H9 (cell line): Measurements from ENCODE around the gene RSF1. TPM values are rescaled to one million over a fixed set of nuclear protein-coding genes. Genes with fewer than 3 reads are reported as not detected.

ENCODE experiments used
- DNase-seq: peaks from one replicate; pipeline ENCODE4 v3.0.0-alpha.2; 2017
- H2AFZ ChIP-seq: one replicate; pipeline ENCODE4 v1.6.1; 2013; ENCODE audit warnings: mild to moderate bottlenecking, low read length, control low read depth, moderate library complexity
- H2AK5ac ChIP-seq: 2 replicates; pipeline ENCODE4 v1.6.1; 2013; ENCODE audit warnings: low read length, control low read depth, mixed read lengths; ENCODE audit not compliant: insufficient read length
- H2BK120ac ChIP-seq: one replicate; pipeline ENCODE4 v1.6.1; 2013; ENCODE audit warnings: low read depth, mild to moderate bottlenecking, low read length, control low read depth, inconsistent platforms; ENCODE audit not compliant: poor library complexity, severe bottlenecking
- H2BK12ac ChIP-seq: 2 replicates; pipeline ENCODE4 v1.6.1; 2013; ENCODE audit warnings: low read length, control low read depth, mixed read lengths, low read depth; ENCODE audit not compliant: insufficient read length
- H2BK15ac ChIP-seq: 2 replicates; pipeline ENCODE4 v1.6.1; 2013; ENCODE audit warnings: low read depth, low read length, control low read depth
- H2BK20ac ChIP-seq: one replicate; pipeline ENCODE4 v1.6.1; 2013; ENCODE audit warnings: low read depth, mild to moderate bottlenecking, low read length, control low read depth, inconsistent platforms; ENCODE audit not compliant: poor library complexity, severe bottlenecking
- H2BK5ac ChIP-seq: 2 replicates; pipeline ENCODE4 v1.6.1; 2013; ENCODE audit warnings: low read length, control low read depth, mixed read lengths; ENCODE audit not compliant: insufficient read length
- H3K14ac ChIP-seq: 2 replicates; pipeline ENCODE4 v1.6.1; 2013; ENCODE audit warnings: low read length, control low read depth; ENCODE audit not compliant: insufficient read depth
- H3K18ac ChIP-seq: 2 replicates; pipeline ENCODE4 v1.6.1; 2013; ENCODE audit warnings: low read depth, mild to moderate bottlenecking, mixed read lengths, low read length, control low read depth; ENCODE audit not compliant: insufficient read length
- H3K23ac ChIP-seq: 2 replicates; pipeline ENCODE4 v1.6.1; 2013; ENCODE audit warnings: low read length, control low read depth, mixed read lengths, low read depth; ENCODE audit not compliant: insufficient read length
- H3K23me2 ChIP-seq: 2 replicates; pipeline ENCODE4 v1.6.1; 2013; ENCODE audit warnings: low read depth, mild to moderate bottlenecking, mixed read lengths, low read length, control low read depth; ENCODE audit not compliant: insufficient read length, poor library complexity, severe bottlenecking
- H3K27ac ChIP-seq: 2 replicates; pipeline ENCODE4 v1.5.1; 2013; ENCODE audit warnings: low read length, control low read depth, mixed read lengths, low read depth; ENCODE audit not compliant: insufficient read length
- H3K27me3 ChIP-seq: 2 replicates; pipeline ENCODE4 v1.6.1; 2013; ENCODE audit warnings: low read length, control low read depth, inconsistent platforms; ENCODE audit not compliant: insufficient read depth
- H3K4ac ChIP-seq: 2 replicates; pipeline ENCODE4 v1.6.1; 2013; ENCODE audit warnings: low read depth, mild to moderate bottlenecking, control low read depth, inconsistent platforms, low read length, moderate library complexity
- H3K4me1 ChIP-seq: 2 replicates; pipeline ENCODE4 v1.6.1; 2013; ENCODE audit warnings: low read length, control low read depth, inconsistent platforms; ENCODE audit not compliant: insufficient read depth
- H3K4me2 ChIP-seq: 2 replicates; pipeline ENCODE4 v1.6.1; 2013; ENCODE audit warnings: low read length, control low read depth, mixed read lengths; ENCODE audit not compliant: insufficient read length, insufficient read depth
- H3K56ac ChIP-seq: 2 replicates; pipeline ENCODE4 v1.6.1; 2013; ENCODE audit warnings: low read depth, mild to moderate bottlenecking, mixed read lengths, low read length, control low read depth; ENCODE audit not compliant: insufficient read length
- H3K79me1 ChIP-seq: 2 replicates; pipeline ENCODE4 v1.6.1; 2013; ENCODE audit warnings: low read depth, mild to moderate bottlenecking, moderate library complexity, low read length, control low read depth, inconsistent platforms; ENCODE audit not compliant: insufficient read depth, poor library complexity, severe bottlenecking
- H3K79me2 ChIP-seq: 2 replicates; pipeline ENCODE4 v1.6.1; 2013; ENCODE audit warnings: low read length, control low read depth, inconsistent platforms; ENCODE audit not compliant: insufficient read depth
- H3K9ac ChIP-seq: 2 replicates; pipeline ENCODE4 v1.6.1; 2013; ENCODE audit warnings: low read length, control low read depth, mixed read lengths; ENCODE audit not compliant: insufficient read length; ENCODE audit errors: extremely low read depth
- H3K9me3 ChIP-seq: one replicate; pipeline ENCODE4 v1.6.1; 2013; ENCODE audit warnings: low read depth, low read length, inconsistent platforms; ENCODE audit not compliant: control insufficient read depth
- H3T11ph ChIP-seq: one replicate; pipeline ENCODE4 v1.6.1; 2013; ENCODE audit warnings: mild to moderate bottlenecking, low read length, control low read depth, inconsistent platforms
- H4K20me1 ChIP-seq: one replicate; pipeline ENCODE4 v1.6.1; 2013; ENCODE audit not compliant: control insufficient read depth, insufficient read length, insufficient read depth
- H4K5ac ChIP-seq: 2 replicates; pipeline ENCODE4 v1.6.1; 2013; ENCODE audit warnings: low read depth, mild to moderate bottlenecking, mixed read lengths, low read length, control low read depth; ENCODE audit not compliant: insufficient read length
- H4K8ac ChIP-seq: replicated peaks from 2 replicates; pipeline ENCODE4 v1.6.1; 2013; ENCODE audit warnings: low read length, control low read depth, mixed read lengths, low read depth; ENCODE audit not compliant: insufficient read length
- H4K91ac ChIP-seq: 2 replicates; pipeline ENCODE4 v1.6.1; 2013; ENCODE audit warnings: low read depth, mild to moderate bottlenecking, moderate library complexity, mixed read lengths, low read length, control low read depth; ENCODE audit not compliant: insufficient read length
- H3K27ac Mint-ChIP-seq, 3 experiments: 2 replicates in 2 of 3; 3 replicates in 1 of 3; pipeline ENCODE4 v1.8.0; 2020 to 2021; ENCODE audit warnings: mixed read lengths in 3 of 3, mild to moderate bottlenecking in 1 of 3, moderate library complexity in 1 of 3
- H3K27me3 Mint-ChIP-seq: 2 replicates; pipeline ENCODE4 v1.8.0; 2021; ENCODE audit warnings: low read depth, mild to moderate bottlenecking, moderate library complexity, mixed read lengths
- H3K36me3 Mint-ChIP-seq, 3 experiments: 2 replicates in 2 of 3; 3 replicates in 1 of 3; pipeline ENCODE4 v1.8.0; 2020 to 2021; ENCODE audit warnings: low read depth in 3 of 3, mixed read lengths in 3 of 3; ENCODE audit not compliant: insufficient read depth in 1 of 3
- H3K4me1 Mint-ChIP-seq, 2 experiments: 2 replicates each; pipeline ENCODE4 v1.8.0; 2020; ENCODE audit warnings: mixed read lengths in 2 of 2
- H3K4me3 Mint-ChIP-seq, 2 experiments: 2 replicates in 1 of 2; 3 replicates in 1 of 2; pipeline ENCODE4 v1.8.0; 2020 to 2021; ENCODE audit warnings: mild to moderate bottlenecking in 2 of 2, mixed read lengths in 2 of 2, moderate library complexity in 1 of 2
- H3K9me3 Mint-ChIP-seq, 2 experiments: 2 replicates in 1 of 2; 3 replicates in 1 of 2; pipeline ENCODE4 v1.8.0; 2020; ENCODE audit warnings: mild to moderate bottlenecking in 2 of 2, mixed read lengths in 2 of 2, moderate library complexity in 1 of 2
- CTCF ChIP-seq: fragments of 200-600 bp; sonication (generic); conservative IDR thresholded peaks from 3 replicates; pipeline ENCODE4 v1.8.0; 2021; ENCODE audit warnings: antibody characterized with exemption, mild to moderate bottlenecking
- WGBS: extraction: QIAGEN DNeasy Blood & Tissue Kit; methylation state at CpG from one replicate; pipeline ENCODE4 v1.1.7; 2013; ENCODE audit warnings: missing lambda C conversion rate, low lambda C conversion rate, mixed read lengths; ENCODE audit not compliant: insufficient read length; ENCODE audit errors: extremely low coverage; 5-methylcytosine and 5-hydroxymethylcytosine counted together
- total RNA-seq: library from RNA; stranded (reverse); gene quantifications from 2 replicates; pipeline ENCODE4 v1.2.1, GENCODE V29; 2021

Gene RSF1
- total RNA-seq, 1 experiment from 2014 or later = 82.6 TPM

- no CpG with 5 or more reads among the region's 3 CpGs for WGBS
- H2AFZ ChIP-seq = no peak overlapping the region
- no peak overlapping the region for H2BK20ac ChIP-seq
- no peaks in the 10 kb centered on the region for H3K27me3 ChIP-seq
- no peaks in the 10 kb centered on the region for H3K23me2 ChIP-seq
- no peak overlapping the region for H3K18ac ChIP-seq
- Mint-ChIP-seq H3K27ac (peak overlapping the region in 1 of 3 experiments; percentile 69; a peak in 3 of 7 replicates), H3K27me3 (no peaks in the 10 kb centered on the region), H3K36me3 (peaks cover 53 to 81% (median 78%) of the 10 kb centered on the region in 3 experiments), H3K9me3 (no peaks in the 10 kb centered on the region), H3K4me3 (no peak overlapping the region), H3K4me1 (no peaks in the 10 kb centered on the region)
- no peak overlapping the region for H3K9ac ChIP-seq
- H3K56ac ChIP-seq = no peak overlapping the region
- H3K4ac ChIP-seq = no peak overlapping the region
- H2BK120ac ChIP-seq = no peak overlapping the region
- no peak overlapping the region for H3K23ac ChIP-seq
- peak; percentile 87 for TF ChIP-seq CTCF
- no peak overlapping the region for H3T11ph ChIP-seq
- H3K79me2 ChIP-seq = no peaks in the 10 kb centered on the region
- no peaks in the 10 kb centered on the region for H3K4me1 ChIP-seq
- no peak for DNase-seq
- no peak overlapping the region for H2AK5ac ChIP-seq
- H3K27ac ChIP-seq = no peak overlapping the region
- H4K8ac ChIP-seq = no peak overlapping the region
- H2BK5ac ChIP-seq = no peak overlapping the region
- H4K20me1 ChIP-seq = no peaks in the 10 kb centered on the region
- H3K14ac ChIP-seq = no peak overlapping the region
- H4K91ac ChIP-seq = no peak overlapping the region
- H3K79me1 ChIP-seq = no peaks in the 10 kb centered on the region
- H3K9me3 ChIP-seq = no peaks in the 10 kb centered on the region
- no peak overlapping the region for H4K5ac ChIP-seq
- H3K4me2 ChIP-seq = no peak overlapping the region
- no peak overlapping the region for H2BK12ac ChIP-seq
- no peak overlapping the region for H2BK15ac ChIP-seq
Measured at GRCh38 chr11:77619576-77620198, 200.8 kb downstream of the RSF1 start.
